Mucosa of rectum (tissue), 2 donors: ENCODE data around the gene BRCA1.
"Not testable (repeated sequence)": the region's sequence is repeated elsewhere in the genome, so short reads cannot be mapped to it uniquely, and the experiment has no call there.

Experiments used
- H3K27ac ChIP-seq, 2 donors: one replicate each; pipeline ENCODE4 v1.7.0; 2013; ENCODE audit warnings: inconsistent platforms in 2 of 2, low read depth in 2 of 2, low read length in 2 of 2
- H3K27me3 ChIP-seq, 2 donors: one replicate each; pipeline ENCODE4 v1.7.0; 2013; ENCODE audit warnings: low read length in 2 of 2; ENCODE audit not compliant: control insufficient read depth in 2 of 2, insufficient read depth in 2 of 2
- H3K36me3 ChIP-seq, 2 donors: one replicate each; pipeline ENCODE4 v1.7.0; 2013; ENCODE audit warnings: low read length in 2 of 2; ENCODE audit not compliant: control insufficient read depth in 2 of 2, insufficient read depth in 2 of 2
- H3K4me1 ChIP-seq, 2 donors: one replicate each; pipeline ENCODE4 v1.7.0; 2013; ENCODE audit warnings: low read length in 2 of 2, mild to moderate bottlenecking in 1 of 2; ENCODE audit not compliant: control insufficient read depth in 2 of 2, insufficient read depth in 2 of 2
- H3K4me3 ChIP-seq, 2 donors: one replicate each; pipeline ENCODE4 v1.7.0; 2013; ENCODE audit warnings: low read length in 2 of 2
- H3K9ac ChIP-seq, 2 donors: one replicate each; pipeline ENCODE4 v1.7.0; 2013; ENCODE audit warnings: low read length in 2 of 2, low read depth in 1 of 2, mild to moderate bottlenecking in 1 of 2
- H3K9me3 ChIP-seq, 2 donors: one replicate each; pipeline ENCODE4 v1.7.0; 2013; ENCODE audit warnings: low read length in 2 of 2; ENCODE audit not compliant: control insufficient read depth in 2 of 2
- donor health status: healthy.
- donor health status: Normal muscosa, but diverticular disease.

The BRCA1 gene

DNA sequence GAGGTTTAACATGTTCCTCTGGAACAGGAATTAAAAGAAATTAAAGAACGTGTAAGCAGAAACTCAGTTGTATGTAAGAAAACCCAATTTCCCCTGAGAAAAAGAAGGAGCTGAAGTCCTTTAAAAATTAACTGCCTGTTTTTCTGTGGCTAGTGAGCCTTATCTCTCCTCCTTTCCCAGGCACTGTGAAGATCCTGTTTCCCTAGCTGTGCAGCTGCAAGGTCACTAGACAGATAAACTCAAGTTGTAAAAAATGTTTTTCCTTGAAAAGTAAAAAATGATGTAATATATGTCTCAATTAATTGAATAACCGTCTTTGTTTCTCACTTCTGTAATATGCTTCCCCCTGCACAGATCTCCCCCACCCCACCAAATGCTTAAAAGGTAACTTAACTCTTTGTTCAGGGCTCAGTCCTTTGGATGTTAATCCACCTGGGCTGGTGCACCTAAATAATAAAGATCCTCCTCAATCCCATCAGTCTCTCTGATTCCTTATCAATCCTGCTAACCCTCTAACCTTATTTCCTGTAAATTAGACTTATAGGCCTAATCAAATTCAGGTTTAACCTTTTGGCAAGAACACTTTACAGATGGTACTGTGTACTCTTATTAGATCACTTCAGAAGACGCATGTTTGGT lies 28.2 kb upstream of the BRCA1 start:
- not testable (repeated sequence) for H3K27me3 ChIP-seq, H3K36me3 ChIP-seq, H3K27ac ChIP-seq, H3K9me3 ChIP-seq, H3K4me3 ChIP-seq, H3K4me1 ChIP-seq, H3K9ac ChIP-seq

DNA sequence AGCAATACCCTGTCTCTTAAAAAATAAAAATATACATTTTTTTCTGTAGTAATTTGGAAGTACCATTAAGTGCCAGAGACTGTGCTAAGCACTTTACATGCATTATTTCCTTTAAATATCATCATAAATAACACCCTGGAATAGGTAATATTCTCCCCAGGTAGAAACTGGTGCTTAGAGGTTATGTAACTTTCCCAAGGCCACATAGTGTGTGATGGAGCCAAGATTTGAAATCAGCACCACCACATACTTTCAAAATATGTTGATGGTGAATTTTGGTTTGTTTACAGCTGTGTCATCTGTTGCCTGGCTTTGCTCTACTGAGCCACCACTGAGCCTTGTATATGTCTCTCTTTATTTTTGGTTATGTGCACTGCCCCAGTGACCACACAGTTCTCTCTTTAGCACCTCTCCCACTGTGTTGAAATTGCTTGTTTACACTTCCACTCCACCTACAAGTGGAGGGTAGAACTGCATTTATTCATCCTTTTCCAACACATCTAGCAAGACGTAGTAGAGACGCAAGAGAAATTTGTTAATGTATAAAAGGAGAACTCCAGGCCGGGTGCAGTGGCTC lies 26.8 kb upstream of the BRCA1 start:
- Histone ChIP-seq H3K4me3 (no peak overlapping the region), H3K4me1 (no peaks in the 10 kb centered on the region), H3K27ac (no peak overlapping the region), H3K9ac (no peak overlapping the region), H3K27me3 (no peaks in the 10 kb centered on the region), H3K9me3 (no peaks in the 10 kb centered on the region), H3K36me3 (peaks cover 0 to 4% of the 10 kb centered on the region in 2 donors)

DNA sequence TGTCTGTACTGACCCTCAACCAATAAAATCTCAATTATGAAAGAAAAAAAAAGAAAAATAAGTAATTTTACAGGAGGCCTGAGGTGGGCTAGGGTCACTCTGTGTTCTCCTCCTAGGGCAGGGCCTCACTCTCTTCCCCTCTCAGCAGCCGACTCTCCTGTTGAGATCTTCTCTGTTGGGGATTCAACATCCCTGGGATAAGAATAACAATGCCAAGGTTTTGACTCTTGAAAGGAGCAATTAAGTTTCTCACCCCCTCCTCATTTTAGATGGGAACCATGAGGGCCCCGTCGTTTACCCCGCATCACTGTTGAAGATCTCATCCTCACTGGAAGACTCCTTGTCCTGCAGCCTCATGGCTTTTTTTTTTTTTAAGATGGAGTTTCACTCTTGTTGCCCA lies 21.5 kb upstream of the BRCA1 start:
- Histone ChIP-seq H3K36me3 (peaks cover 0 to 7% of the 10 kb centered on the region in 2 donors), H3K9ac (no peak overlapping the region), H3K4me3 (no peak overlapping the region), H3K27ac (no peak overlapping the region), H3K9me3 (no peaks in the 10 kb centered on the region), H3K4me1 (no peaks in the 10 kb centered on the region), H3K27me3 (no peaks in the 10 kb centered on the region)

- Histone ChIP-seq H3K27ac (no peak overlapping the region), H3K9ac (no peak overlapping the region), H3K27me3 (no peaks in the 10 kb centered on the region), H3K9me3 (no peaks in the 10 kb centered on the region), H3K4me3 (no peak overlapping the region), H3K4me1 (no peaks in the 10 kb centered on the region), H3K36me3 (peaks cover 0 to 4% of the 10 kb centered on the region in 2 donors)
These were observed 18.0 kb upstream of the BRCA1 start for GRCh38 chr17:43143201-43143600.

DNA sequence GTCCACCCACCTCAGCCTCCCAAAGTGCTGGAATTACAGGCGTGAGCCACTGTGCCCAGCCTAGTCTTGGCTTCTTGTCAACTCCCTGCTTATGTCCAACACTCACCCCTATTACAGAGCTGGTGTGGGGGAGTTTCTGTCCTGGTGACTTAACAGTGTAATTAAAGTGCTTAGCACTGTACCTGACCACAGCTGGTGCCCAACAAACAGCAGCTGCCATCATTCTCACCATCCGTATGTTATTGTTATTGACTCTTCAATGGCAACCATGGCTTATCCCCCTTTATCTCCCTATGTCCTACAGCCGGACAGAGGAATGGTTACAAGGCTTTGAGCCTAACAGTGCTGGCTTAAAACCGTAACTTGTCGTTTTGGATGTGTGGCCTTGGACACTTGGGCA lies 17.0 kb upstream of the BRCA1 start:
- Histone ChIP-seq H3K9me3 (no peaks in the 10 kb centered on the region), H3K27ac (no peak overlapping the region), H3K4me1 (no peaks in the 10 kb centered on the region), H3K36me3 (peaks cover 0 to 3% of the 10 kb centered on the region in 2 donors), H3K9ac (no peak overlapping the region), H3K4me3 (no peak overlapping the region), H3K27me3 (no peaks in the 10 kb centered on the region)

DNA sequence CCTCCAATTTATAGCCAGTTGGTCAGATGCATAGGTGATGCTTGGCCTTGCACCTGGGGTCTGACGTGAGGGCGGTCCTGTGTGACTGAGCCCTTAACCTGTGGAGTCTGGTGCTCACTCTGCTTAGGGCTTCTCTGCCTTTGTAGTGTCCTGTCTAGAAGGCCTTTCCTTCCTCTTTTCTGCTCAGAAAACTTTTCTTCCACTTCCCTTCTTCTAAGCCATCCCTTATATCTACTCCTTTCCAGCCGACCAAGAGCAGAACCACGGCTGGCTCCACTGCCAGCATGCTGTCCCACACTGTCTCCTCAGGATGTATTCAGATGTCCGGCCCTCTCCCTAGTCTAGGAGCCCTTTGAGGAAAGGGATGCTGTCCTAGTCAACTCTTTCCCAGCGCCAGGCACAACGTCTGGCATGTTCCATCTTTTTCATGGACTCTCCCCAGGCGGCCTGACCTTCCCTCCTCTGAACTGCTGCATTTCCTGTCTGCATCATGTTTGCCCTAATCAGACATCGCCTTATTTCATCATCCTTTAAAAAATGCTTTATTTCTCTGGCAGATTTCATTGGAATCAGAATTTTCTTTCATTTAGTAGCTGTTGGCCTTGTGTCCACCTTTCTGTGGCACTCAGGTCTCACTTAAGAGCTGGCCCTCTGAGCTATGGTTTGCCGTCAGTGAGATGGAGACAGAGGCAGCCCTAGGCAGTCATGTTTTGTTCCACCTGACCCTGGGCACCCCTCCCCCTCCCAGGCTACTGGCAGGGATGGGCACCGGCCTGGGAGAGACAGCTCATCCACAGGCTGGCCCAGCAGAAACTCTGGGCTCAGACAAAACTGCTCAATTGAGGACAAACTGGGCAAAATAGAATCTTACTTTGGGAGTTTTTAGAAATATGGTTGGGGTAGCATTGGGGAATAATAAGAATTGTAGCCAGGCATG lies 15.5 kb upstream of the BRCA1 start:
- Histone ChIP-seq H3K36me3 (peaks cover 0 to 3% of the 10 kb centered on the region in 2 donors), H3K9me3 (no peaks in the 10 kb centered on the region), H3K27ac (no peak overlapping the region), H3K4me1 (no peaks in the 10 kb centered on the region), H3K4me3 (no peak overlapping the region), H3K9ac (no peak overlapping the region), H3K27me3 (no peaks in the 10 kb centered on the region)

DNA sequence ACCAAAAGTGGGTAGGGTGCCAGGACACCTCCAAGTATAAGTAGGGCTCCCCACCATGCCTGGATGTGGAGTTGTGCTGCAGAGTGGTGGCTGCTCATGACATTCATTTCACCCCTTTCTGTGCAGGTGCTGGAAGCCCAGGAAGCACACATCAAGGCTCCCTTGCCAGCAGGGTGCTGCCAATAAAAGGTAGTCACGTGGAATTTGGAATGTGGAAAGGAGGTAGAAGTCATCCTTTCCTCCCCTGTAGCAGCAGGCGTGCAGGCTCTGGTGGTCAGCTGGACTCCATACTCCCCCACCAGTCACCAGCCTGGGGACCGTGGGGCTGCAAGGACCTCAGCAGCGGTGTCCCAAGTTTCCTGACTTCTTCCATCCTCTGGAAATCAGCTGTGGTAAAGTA lies 13.4 kb upstream of the BRCA1 start:
- H3K36me3 ChIP-seq, H3K9ac ChIP-seq, H3K27me3 ChIP-seq, H3K4me1 ChIP-seq, H3K4me3 ChIP-seq, H3K9me3 ChIP-seq, H3K27ac ChIP-seq: not testable (repeated sequence)

- H3K9me3 ChIP-seq, H3K4me1 ChIP-seq, H3K4me3 ChIP-seq, H3K27ac ChIP-seq, H3K9ac ChIP-seq, H3K27me3 ChIP-seq: not testable (repeated sequence)
- peaks cover 12 to 14% of the 10 kb centered on the region in 2 donors for H3K36me3 ChIP-seq
These were observed 11.4 kb upstream of the BRCA1 start for GRCh38 chr17:43136574-43136973.

- Histone ChIP-seq H3K4me3 (no peak overlapping the region), H3K27me3 (no peaks in the 10 kb centered on the region), H3K9ac (no peak overlapping the region), H3K4me1 (no peaks in the 10 kb centered on the region), H3K36me3 (peaks cover 12 to 17% of the 10 kb centered on the region in 2 donors), H3K27ac (no peak overlapping the region), H3K9me3 (no peaks in the 10 kb centered on the region)
These were observed 10.3 kb upstream of the BRCA1 start for GRCh38 chr17:43135454-43135819.

DNA sequence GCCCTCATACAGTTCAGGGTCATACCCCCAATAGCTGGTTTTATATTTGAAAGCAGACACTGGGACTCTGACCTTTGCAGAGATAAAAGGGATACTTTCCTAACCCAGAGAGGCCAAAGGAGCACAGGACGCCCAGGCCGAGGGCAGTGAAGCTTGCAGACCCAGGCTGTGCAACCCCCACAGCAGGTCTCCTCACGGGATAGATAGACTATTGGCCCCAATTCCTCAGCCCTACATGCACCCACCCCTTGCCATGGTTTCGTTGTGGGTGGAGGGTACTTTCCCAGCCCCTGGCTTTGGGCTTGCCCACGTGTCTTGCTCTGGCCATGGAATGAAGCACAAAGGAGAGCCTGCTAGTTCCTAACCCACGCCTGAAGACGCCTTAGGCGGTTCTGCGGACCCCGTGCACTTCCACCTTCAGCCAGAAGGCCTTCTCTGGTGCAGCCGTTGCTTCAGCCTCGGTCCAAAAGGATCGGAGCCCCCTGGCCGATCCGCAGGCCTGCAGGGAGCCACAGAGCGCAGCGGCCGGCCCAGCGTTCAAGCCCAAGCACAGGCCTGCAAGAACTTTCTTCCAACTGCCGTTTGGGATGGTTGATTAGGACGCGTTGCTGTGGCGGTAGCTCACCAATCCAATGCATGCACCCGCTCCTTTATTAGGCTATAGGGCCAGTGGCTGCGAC lies 9.8 kb upstream of the BRCA1 start:
- Histone ChIP-seq H3K36me3 (peaks cover 12 to 17% of the 10 kb centered on the region in 2 donors), H3K9me3 (no peaks in the 10 kb centered on the region), H3K27me3 (no peaks in the 10 kb centered on the region)

More for the DNA sequence above, 9.8 kb upstream of the BRCA1 start:
- Histone ChIP-seq H3K9ac (no peak overlapping the region), H3K4me1 (no peaks in the 10 kb centered on the region), H3K27ac (no peak overlapping the region), H3K4me3 (no peak overlapping the region)
